ENCODE results near the gene RYR2. TPM values are rescaled to one million over a fixed set of nuclear protein-coding genes. Genes with fewer than 3 reads are reported as not detected.

Gene RYR2
- total RNA-seq, 4 donors from 2014 or later, result 0.16 to 1.4 (median 0.60) TPM

GRCh38 chr1:237358555-237358954, 316.6 kb downstream of the RYR2 start:
- TF ChIP-seq CTCF (IDR thresholded peaks at IDR 0.05; ENCODE audit: low read depth), result no peak

- TF ChIP-seq CTCF (IDR thresholded peaks at IDR 0.05; ENCODE audit: low read depth), result no peak
Observed at GRCh38 chr1:237367758-237368157, 325.8 kb downstream of the RYR2 start.

- TF ChIP-seq CTCF (IDR thresholded peaks at IDR 0.05; ENCODE audit: low read depth), result no peak
Observed at GRCh38 chr1:237383791-237384190, 341.8 kb downstream of the RYR2 start.

- no peak for TF ChIP-seq CTCF (IDR thresholded peaks at IDR 0.05; ENCODE audit: low read depth)
Observed at GRCh38 chr1:237384213-237384612, 342.2 kb downstream of the RYR2 start.

- TF ChIP-seq CTCF (IDR thresholded peaks at IDR 0.05; ENCODE audit: low read depth), result no peak
Observed at GRCh38 chr1:237386362-237387143, 344.6 kb downstream of the RYR2 start.

- no peak for TF ChIP-seq CTCF (IDR thresholded peaks at IDR 0.05; ENCODE audit: low read depth)
Observed at GRCh38 chr1:237387144-237387505, 345.1 kb downstream of the RYR2 start.

GRCh38 chr1:237390823-237391222, 348.8 kb downstream of the RYR2 start:
- TF ChIP-seq CTCF (IDR thresholded peaks at IDR 0.05; ENCODE audit: low read depth), result no peak
